GM12892 (cell line): ENCODE measurements around the gene PRMT5.

Source experiments
- POLR2A ChIP-seq: IDR thresholded peaks from 2 replicates; pipeline ENCODE4 v1.6.1; 2011; ENCODE audit warnings: low read depth, low read length, control low read depth
- POLR2AphosphoS5 ChIP-seq: IDR thresholded peaks from 2 replicates; pipeline ENCODE4 v1.6.1; 2011; ENCODE audit warnings: low read depth, low read length, control low read depth
- TAF1 ChIP-seq: IDR thresholded peaks from 2 replicates; pipeline ENCODE4 v1.6.1; 2011; ENCODE audit warnings: low read depth, mild to moderate bottlenecking, control low read depth, low read length, borderline replicate concordance

DNA sequence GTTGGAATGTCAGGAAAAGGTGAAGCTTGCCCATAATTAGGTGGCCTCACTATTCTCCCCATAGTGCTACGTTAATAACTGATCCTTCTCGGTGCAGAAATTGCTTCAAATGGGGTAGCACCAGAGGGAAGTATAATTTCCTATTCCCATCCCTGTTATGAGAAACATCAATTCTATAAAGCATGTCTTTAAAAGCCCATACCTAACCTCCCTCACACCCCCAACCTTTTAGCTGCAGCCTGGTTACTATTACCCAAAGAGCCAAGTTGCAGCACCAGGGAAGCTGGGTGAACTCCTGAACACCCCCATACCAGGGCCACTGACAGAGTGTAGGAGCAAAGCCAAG lies 25.5 kb downstream of the PRMT5 start:
- no peak for TF ChIP-seq POLR2A
- no peak for TF ChIP-seq POLR2AphosphoS5
- no peak for TF ChIP-seq TAF1
